ENCODE results near the gene SHMT2. TPM values are rescaled to one million over a fixed set of nuclear protein-coding genes. Genes with fewer than 3 reads are reported as not detected.
A peak's percentile ranks its signal among the peaks of the same experiment; 100 is the strongest.

The SHMT2 gene
- total and polyA plus RNA-seq, 2 of the 13 experiments (the other 11 are each of a cell fraction or from before 2014, with no cell fraction given) = 181 to 393 TPM

DNA sequence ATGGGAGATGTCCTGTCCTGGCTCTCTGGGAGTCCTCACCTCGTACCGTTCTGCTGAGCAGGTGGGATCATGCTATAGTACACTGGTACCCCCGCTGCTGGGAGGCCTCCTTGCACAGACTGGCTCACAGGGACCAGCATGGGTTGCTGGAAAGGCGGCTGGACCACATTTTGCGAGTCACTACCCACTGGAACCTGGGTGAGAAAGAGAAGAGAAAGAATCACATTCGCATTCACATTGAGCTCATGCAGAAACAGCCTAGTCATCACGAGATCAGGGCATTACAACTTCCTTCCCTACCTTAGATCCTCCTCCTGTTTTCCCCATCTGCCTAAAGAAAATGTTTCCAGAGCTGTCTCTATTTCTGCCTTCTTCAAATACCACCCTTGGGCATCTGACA is 38.8 kb downstream of the SHMT2 start:
- Histone ChIP-seq H3K27me3 (ENCODE audit: control insufficient read depth in 1 of 2, insufficient read depth in 2 of 2, low read length in 2 of 2) (no peaks in the 10 kb centered on the region), H2AFZ (ENCODE audit: low read length) (no peak overlapping the region), H3K4me1 (ENCODE audit: insufficient read depth, low read length) (no peaks in the 10 kb centered on the region), H3K36me3 (replicated peaks in 1 of 2; ENCODE audit: control insufficient read depth in 1 of 2, insufficient read depth in 2 of 2, low read length in 2 of 2) (peaks cover 6 to 39% of the 10 kb centered on the region in 2 experiments; a peak in 4 of 5 replicates), H3K4me3 (replicated peaks in 1 of 3; ENCODE audit: insufficient read depth in 1 of 3, low read depth in 2 of 3, low read length in 3 of 3) (no peak overlapping the region), H3K27ac (ENCODE audit: extremely low read length, insufficient read depth, low read length) (no peak overlapping the region), H4K20me1 (ENCODE audit: insufficient read depth, low read length) (no peaks in the 10 kb centered on the region), H3K79me2 (ENCODE audit: insufficient read depth, low read length) (no peaks in the 10 kb centered on the region), H3K9ac (ENCODE audit: insufficient read depth, low read depth, low read length) (no peak overlapping the region), H3K9me3 (ENCODE audit: low read length) (no peaks in the 10 kb centered on the region), H3K4me2 (ENCODE audit: low read depth, low read length) (no peak overlapping the region)
- intact Hi-C loops (cut with micrococcal nuclease; ENCODE audit: unreplicated experiment) = no loop called here
- BruUV-seq (replicated peaks) = no TSS peak
- CTCF ChIA-PET (ENCODE audit: low intra/inter-chr PET ratio, low total read pairs) = no interaction called here
- POLR2A ChIA-PET = no interaction called here
- in situ Hi-C loops (cut with HindIII; ENCODE audit: extremely low pct_ligation_motif_present, low pct_unique_long_range_greater_than_20kb) = no loop called here
- FAIRE-seq (no peak), ATAC-seq (no peak), DNase-seq (ENCODE audit: low spot score) (no peak)
- 92% methylated on average over 7 of the region's 7 CpGs for WGBS (ENCODE audit: low lambda C conversion rate)
- TF ChIP-seq ZNF101 (CRISPR knock-in tag; IDR thresholded peaks at IDR 0.05; ENCODE audit: borderline replicate concordance, low read depth) = no peak
- TF ChIP-seq CBX5 (CRISPR knock-in tag; IDR thresholded peaks at IDR 0.05; ENCODE audit: borderline replicate concordance) = no peak

DNA sequence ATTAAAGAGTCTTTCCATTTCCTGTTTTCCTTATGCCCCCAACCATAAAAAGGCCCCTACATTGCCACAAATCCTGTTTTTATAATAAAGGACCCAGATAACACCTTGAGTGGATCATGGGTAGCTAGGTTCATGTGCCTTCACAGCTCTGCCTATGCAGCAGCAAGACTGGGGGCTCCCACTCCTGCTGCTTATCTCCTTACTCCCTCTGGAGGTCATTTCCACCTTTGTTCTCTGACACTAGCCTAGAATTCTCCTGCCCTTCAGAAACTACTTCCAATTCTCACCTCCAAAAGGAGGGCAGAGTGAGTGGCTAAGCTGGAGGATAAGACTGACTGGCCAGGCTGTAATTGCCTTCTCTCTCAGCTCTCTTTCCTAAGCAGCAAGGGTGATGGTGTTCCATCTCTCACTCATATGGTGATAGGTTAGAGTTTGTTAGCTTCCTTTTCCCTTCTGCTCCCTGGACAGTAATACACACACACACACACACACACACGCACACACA is 41.5 kb downstream of the SHMT2 start:
- Histone ChIP-seq H3K4me3 (replicated peaks in 1 of 3; ENCODE audit: insufficient read depth in 1 of 3, low read depth in 2 of 3, low read length in 3 of 3) (no peak overlapping the region), H3K27ac (ENCODE audit: extremely low read length, insufficient read depth, low read length) (no peak overlapping the region), H3K36me3 (replicated peaks in 1 of 2; ENCODE audit: control insufficient read depth in 1 of 2, insufficient read depth in 2 of 2, low read length in 2 of 2) (peaks cover 6 to 42% of the 10 kb centered on the region in 2 experiments; a peak in 4 of 5 replicates), H3K79me2 (ENCODE audit: insufficient read depth, low read length) (no peaks in the 10 kb centered on the region), H3K4me1 (ENCODE audit: insufficient read depth, low read length) (no peaks in the 10 kb centered on the region), H3K9ac (ENCODE audit: insufficient read depth, low read depth, low read length) (no peak overlapping the region), H3K4me2 (ENCODE audit: low read depth, low read length) (no peak overlapping the region), H3K27me3 (ENCODE audit: control insufficient read depth in 1 of 2, insufficient read depth in 2 of 2, low read length in 2 of 2) (no peaks in the 10 kb centered on the region), H3K9me3 (ENCODE audit: low read length) (no peaks in the 10 kb centered on the region), H2AFZ (ENCODE audit: low read length) (no peak overlapping the region), H4K20me1 (ENCODE audit: insufficient read depth, low read length) (no peaks in the 10 kb centered on the region)
- CTCF ChIA-PET (ENCODE audit: low intra/inter-chr PET ratio, low total read pairs) = no interaction called here
- peak; percentile 44 for FAIRE-seq
- in situ Hi-C loops (cut with HindIII; ENCODE audit: extremely low pct_ligation_motif_present, low pct_unique_long_range_greater_than_20kb) (no loop called here), intact Hi-C loops (cut with micrococcal nuclease; ENCODE audit: unreplicated experiment) (no loop called here)
- BruUV-seq (replicated peaks) = no TSS peak
- 94% methylated on average over 1 of the region's 1 CpG for WGBS (ENCODE audit: low lambda C conversion rate)
- DNase-seq (ENCODE audit: low spot score) = peak; percentile 12
- POLR2A ChIA-PET = no interaction called here
- ATAC-seq = peak; percentile 60
- TF ChIP-seq ZNF713 (CRISPR knock-in tag; IDR thresholded peaks at IDR 0.05) (no peak), ZNF501 (CRISPR knock-in tag; IDR thresholded peaks at IDR 0.05) (no peak), ZSCAN12 (CRISPR knock-in tag; IDR thresholded peaks at IDR 0.05) (no peak)
- TF ChIP-seq, protein P1, sequence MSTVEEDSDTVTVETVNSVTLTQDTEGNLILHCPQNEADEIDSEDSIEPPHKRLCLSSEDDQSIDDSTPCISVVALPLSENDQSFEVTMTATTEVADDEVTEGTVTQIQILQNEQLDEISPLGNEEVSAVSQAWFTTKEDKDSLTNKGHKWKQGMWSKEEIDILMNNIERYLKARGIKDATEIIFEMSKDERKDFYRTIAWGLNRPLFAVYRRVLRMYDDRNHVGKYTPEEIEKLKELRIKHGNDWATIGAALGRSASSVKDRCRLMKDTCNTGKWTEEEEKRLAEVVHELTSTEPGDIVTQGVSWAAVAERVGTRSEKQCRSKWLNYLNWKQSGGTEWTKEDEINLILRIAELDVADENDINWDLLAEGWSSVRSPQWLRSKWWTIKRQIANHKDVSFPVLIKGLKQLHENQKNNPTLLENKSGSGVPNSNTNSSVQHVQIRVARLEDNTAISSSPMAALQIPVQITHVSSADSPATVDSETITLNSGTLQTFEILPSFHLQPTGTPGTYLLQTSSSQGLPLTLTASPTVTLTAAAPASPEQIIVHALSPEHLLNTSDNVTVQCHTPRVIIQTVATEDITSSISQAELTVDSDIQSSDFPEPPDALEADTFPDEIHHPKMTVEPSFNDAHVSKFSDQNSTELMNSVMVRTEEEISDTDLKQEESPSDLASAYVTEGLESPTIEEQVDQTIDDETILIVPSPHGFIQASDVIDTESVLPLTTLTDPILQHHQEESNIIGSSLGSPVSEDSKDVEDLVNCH (CRISPR knock-in tag; IDR thresholded peaks at IDR 0.05) = no peak

All from HepG2 (cell line).